Tibial nerve (tissue), 4 donors: ENCODE measurements around the gene CHAC1. TPM values are rescaled to one million over a fixed set of nuclear protein-coding genes. Genes with fewer than 3 reads are reported as not detected.

ENCODE experiments used
- DNase-seq, 2 donors: peaks; one replicate each; pipeline ENCODE4 v3.0.0-alpha.2; 2019; ENCODE audit warnings: low spot score in 2 of 2
- H3K27ac ChIP-seq, 4 donors: fragments of 200-600 bp; sonication (generic) in 3 of 4; one replicate each; pipeline ENCODE4 v1.5.1; 2017 to 2019; ENCODE audit warnings: mild to moderate bottlenecking in 1 of 4
- H3K27me3 ChIP-seq, 2 donors: fragments of 200-600 bp; sonication (generic) in 1 of 2; one replicate each; pipeline versions ENCODE4 v1.5.1 to v1.6.0; 2017 to 2019
- H3K36me3 ChIP-seq, 3 donors: fragments of 200-600 bp; sonication (generic); one replicate each; pipeline ENCODE4 v1.5.1; 2018 to 2019
- H3K4me1 ChIP-seq, 4 donors: fragments of 200-600 bp; sonication (generic) in 3 of 4; one replicate each; pipeline ENCODE4 v1.5.1; 2017 to 2019
- H3K4me3 ChIP-seq, 4 donors: fragments of 200-600 bp; sonication (generic) in 3 of 4; one replicate each; pipeline ENCODE4 v1.5.1; 2017 to 2019; ENCODE audit warnings: mild to moderate bottlenecking in 1 of 4, moderate library complexity in 1 of 4
- H3K9me3 ChIP-seq, 4 donors: fragments of 200-600 bp; sonication (generic) in 3 of 4; one replicate each; pipeline ENCODE4 v1.5.1; 2017 to 2019
- CTCF ChIP-seq, 5 experiments: fragments of 200-600 bp in 3 of 5; fragments of 450-650 bp in 2 of 5; sonication (generic) in 3 of 5; IDR thresholded peaks; one replicate each; pipeline ENCODE4 v1.5.1; 2016 to 2019; ENCODE audit warnings: antibody characterized with exemption in 5 of 5, mild to moderate bottlenecking in 3 of 5, moderate library complexity in 2 of 5
- EP300 ChIP-seq, 2 donors: sonication (generic); formaldehyde crosslinking; IDR thresholded peaks; one replicate each; pipeline ENCODE4 v1.6.1; 2017; ENCODE audit warnings: antibody characterized with exemption in 2 of 2, mild to moderate bottlenecking in 1 of 2
- POLR2A ChIP-seq, 2 donors: fragments of 450-650 bp; IDR thresholded peaks; one replicate each; pipeline ENCODE4 v1.6.1; 2017; ENCODE audit warnings: antibody characterized with exemption in 2 of 2, mild to moderate bottlenecking in 2 of 2, moderate library complexity in 2 of 2
- WGBS, 2 donors: methylation state at CpG; one replicate each; pipeline ENCODE4 v1.1.5; 2018; 5-methylcytosine and 5-hydroxymethylcytosine counted together
- total RNA-seq, 4 donors: library from RNA; depleted of rRNA; stranded (reverse); fragments of >200 nt; gene quantifications; one replicate each; pipeline ENCODE4 v1.1.0, GENCODE V29; 2016

The CHAC1 gene
- total RNA-seq, 4 donors from 2014 or later = 2.7 TPM; not detected in 3

- WGBS, 2 donors = 76 to 84% methylated on average over 13 of the region's 13 CpGs
- DNase-seq = no peak
- Histone ChIP-seq H3K4me3 (no peak overlapping the region), H3K9me3 (no peaks in the 10 kb centered on the region), H3K36me3 (peaks cover 11 to 100% (median 47%) of the 10 kb centered on the region in 3 donors), H3K27me3 (no peaks in the 10 kb centered on the region), H3K4me1 (no peaks in the 10 kb centered on the region), H3K27ac (no peak overlapping the region)
- no peak for TF ChIP-seq CTCF (IDR thresholded peaks at IDR 0.05)
- no peak for TF ChIP-seq EP300 (IDR thresholded peaks at IDR 0.05)
- TF ChIP-seq POLR2A (IDR thresholded peaks at IDR 0.05) = no peak
Observed at GRCh38 chr15:40982855-40983254, 29.6 kb downstream of the CHAC1 start.

- Histone ChIP-seq H3K4me1 (no peaks in the 10 kb centered on the region), H3K27ac (no peak overlapping the region), H3K36me3 (peaks cover 7 to 98% (median 39%) of the 10 kb centered on the region in 3 donors), H3K27me3 (no peaks in the 10 kb centered on the region), H3K4me3 (no peak overlapping the region), H3K9me3 (no peaks in the 10 kb centered on the region)
- WGBS, 2 donors = 87 to 95% methylated on average over 5 of the region's 5 CpGs
- TF ChIP-seq POLR2A (IDR thresholded peaks at IDR 0.05) (no peak), EP300 (IDR thresholded peaks at IDR 0.05) (no peak), CTCF (IDR thresholded peaks at IDR 0.05) (no peak)
- DNase-seq = no peak
Observed at GRCh38 chr15:40984406-40984805, 31.1 kb downstream of the CHAC1 start.

- Histone ChIP-seq H3K4me1 (no peaks in the 10 kb centered on the region), H3K9me3 (no peaks in the 10 kb centered on the region), H3K27ac (no peak overlapping the region), H3K27me3 (no peaks in the 10 kb centered on the region), H3K36me3 (peaks cover 7 to 94% (median 39%) of the 10 kb centered on the region in 3 donors), H3K4me3 (no peak overlapping the region)
- no peak for DNase-seq
- WGBS, 2 donors = 91 to 97% methylated on average over 4 of the region's 4 CpGs
- TF ChIP-seq CTCF (IDR thresholded peaks at IDR 0.05) (no peak), EP300 (IDR thresholded peaks at IDR 0.05) (no peak), POLR2A (IDR thresholded peaks at IDR 0.05) (no peak)
Observed at GRCh38 chr15:40984964-40985363, 31.7 kb downstream of the CHAC1 start.

GRCh38 chr15:40985541-40986330, 32.5 kb downstream of the CHAC1 start:
- H3K4me3 ChIP-seq = no peak overlapping the region
- no peaks in the 10 kb centered on the region for H3K9me3 ChIP-seq
- no peaks in the 10 kb centered on the region for H3K4me1 ChIP-seq
- no peak for DNase-seq
- TF ChIP-seq POLR2A (IDR thresholded peaks at IDR 0.05) (no peak), CTCF (IDR thresholded peaks at IDR 0.05) (no peak), EP300 (IDR thresholded peaks at IDR 0.05) (no peak)
- no peak overlapping the region for H3K27ac ChIP-seq
- peaks cover 5 to 86% (median 39%) of the 10 kb centered on the region in 3 donors for H3K36me3 ChIP-seq
- H3K27me3 ChIP-seq = no peaks in the 10 kb centered on the region
- 86 to 89% methylated on average over 6 of the region's 6 CpGs for WGBS, 2 donors

GRCh38 chr15:40986820-40987219, 33.5 kb downstream of the CHAC1 start:
- 87 to 90% methylated on average over 7 of the region's 7 CpGs for WGBS, 2 donors
- no peak for DNase-seq
- TF ChIP-seq EP300 (IDR thresholded peaks at IDR 0.05) (no peak), CTCF (IDR thresholded peaks at IDR 0.05) (no peak), POLR2A (IDR thresholded peaks at IDR 0.05) (no peak)
- Histone ChIP-seq H3K9me3 (no peaks in the 10 kb centered on the region), H3K4me3 (no peak overlapping the region), H3K36me3 (peaks cover 5 to 82% (median 34%) of the 10 kb centered on the region in 3 donors), H3K27ac (no peak overlapping the region), H3K4me1 (no peaks in the 10 kb centered on the region), H3K27me3 (no peaks in the 10 kb centered on the region)
